NCI-H82 treated with DMSO at 0.1 percent for 48 hours (cell line): ENCODE data around the gene TTC39B.

ENCODE experiments used
- DNase-seq: peaks from one replicate; lab custom pipeline; 2025; ENCODE audit not compliant: unreplicated experiment; lab: John Stamatoyannopoulos, UW

Gene TTC39B

DNA sequence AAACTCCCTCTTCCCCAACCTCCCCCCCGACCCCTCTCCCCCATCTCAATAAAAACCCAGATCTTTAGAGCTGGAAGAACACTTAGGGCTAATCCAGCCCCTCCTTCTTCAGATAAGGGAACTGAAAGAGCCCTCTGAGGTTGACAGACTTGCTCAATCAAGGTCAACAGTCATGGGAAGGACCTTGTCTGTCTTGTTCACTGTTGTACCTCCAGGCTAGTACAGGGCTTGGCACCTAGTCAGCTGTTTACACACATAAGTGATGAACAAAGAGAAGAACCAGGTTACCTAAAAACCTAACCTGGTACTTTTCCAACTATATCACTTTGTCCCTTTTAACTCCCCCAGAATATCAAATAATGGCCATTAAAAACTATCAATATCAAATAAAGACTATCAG lies 2.4 kb downstream of the TTC39B start:
- no peak for DNase-seq

GRCh38 chr9:15300218-15300617 lies 6.8 kb downstream of the TTC39B start:
- no peak for DNase-seq

DNA sequence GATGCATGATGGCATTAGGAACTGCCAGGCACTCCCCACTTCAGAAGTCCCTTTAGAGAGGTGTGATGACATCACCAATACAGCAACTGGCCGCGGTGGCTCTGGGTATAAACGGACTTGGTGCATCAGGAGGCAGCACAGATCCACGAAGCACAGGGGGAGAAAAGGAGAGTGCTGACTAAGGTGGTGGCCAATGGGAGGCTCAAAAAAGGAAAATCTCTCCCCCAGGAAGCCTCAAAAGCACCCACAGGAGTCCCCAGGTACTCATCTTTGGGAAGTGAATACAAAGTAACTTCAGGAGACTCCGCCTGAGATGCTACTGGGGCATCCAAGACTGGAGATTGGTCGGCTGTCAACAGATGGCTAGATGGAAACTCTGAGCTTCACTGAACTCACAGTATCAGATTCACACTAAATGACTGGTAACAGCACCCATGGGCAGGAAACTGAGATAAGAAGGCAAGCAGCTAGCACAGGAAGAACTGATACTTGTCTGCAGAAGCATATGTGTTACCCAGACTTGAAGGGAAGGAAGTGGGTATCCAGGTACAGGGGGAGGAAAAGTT lies 7.6 kb downstream of the TTC39B start:
- DNase-seq = no peak

- DNase-seq = no peak
Observed at GRCh38 chr9:15298362-15298761, 8.7 kb downstream of the TTC39B start.

- DNase-seq = no peak
Observed at GRCh38 chr9:15295761-15296405, 11.1 kb downstream of the TTC39B start.

DNA sequence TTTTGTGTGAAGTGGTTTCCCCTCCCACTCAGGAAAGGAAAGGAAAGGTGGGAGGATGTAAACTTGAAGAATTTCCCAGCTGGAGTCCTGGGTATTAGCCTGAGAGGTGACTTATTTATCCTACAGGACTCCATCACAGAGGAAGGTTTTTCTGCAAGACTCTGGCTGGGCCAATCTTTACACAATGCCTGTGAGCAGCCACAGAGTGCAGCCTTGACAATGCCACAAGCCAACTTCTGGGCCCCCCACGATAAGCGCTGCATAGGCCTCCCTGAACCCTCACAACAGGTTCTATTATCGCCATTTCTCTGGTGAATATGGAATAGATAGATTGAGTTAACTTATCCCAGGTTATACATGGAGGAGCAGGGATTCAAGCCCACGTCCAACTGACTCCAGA lies 12.4 kb downstream of the TTC39B start:
- no peak for DNase-seq

DNA sequence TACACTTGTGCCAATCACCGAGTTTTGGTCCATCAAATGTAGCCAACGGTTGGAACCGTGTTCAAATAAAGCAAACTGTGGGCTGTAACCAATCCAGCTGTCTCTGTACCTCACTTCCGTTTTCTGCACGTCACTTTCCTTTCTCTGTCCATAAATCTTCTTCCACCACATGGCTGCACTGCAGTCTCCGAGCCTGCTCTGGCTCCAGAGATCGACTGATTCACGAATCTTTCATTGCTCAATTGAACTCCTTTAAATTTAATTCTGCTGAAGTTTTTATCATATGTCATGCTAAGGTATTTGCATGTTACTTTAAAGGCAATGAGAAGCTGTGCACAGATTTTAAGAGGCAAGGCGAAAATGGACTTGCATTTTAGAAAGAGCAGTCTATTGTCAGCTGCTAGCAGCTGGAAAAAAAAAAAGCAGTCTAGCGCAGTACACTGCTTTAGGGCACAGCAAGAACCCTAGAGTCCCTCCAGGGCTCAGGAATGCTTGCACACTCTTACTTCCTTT lies 13.2 kb downstream of the TTC39B start:
- no peak for DNase-seq

- DNase-seq = no peak
Observed at GRCh38 chr9:15293084-15293483, 13.9 kb downstream of the TTC39B start.

DNA sequence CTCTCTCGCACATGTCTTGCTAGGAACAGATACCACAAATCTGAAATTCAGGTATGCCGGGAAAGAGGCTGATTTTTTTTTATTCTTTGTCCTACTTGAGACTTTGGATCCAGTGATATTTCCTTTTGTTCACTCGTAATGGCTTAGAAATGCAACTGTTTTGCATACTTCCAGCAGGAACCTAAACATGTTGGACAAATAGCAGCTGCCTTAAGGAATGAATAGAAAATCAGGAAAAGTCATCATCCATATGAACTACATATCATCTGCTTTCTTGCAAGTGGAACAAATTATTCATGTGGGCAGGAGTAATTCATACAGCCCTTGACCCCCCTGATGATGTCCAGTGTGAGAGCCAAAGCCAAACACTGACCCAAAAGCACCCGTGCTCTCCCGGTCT lies 17.4 kb downstream of the TTC39B start:
- no peak for DNase-seq

- DNase-seq = no peak
Observed at GRCh38 chr9:15287309-15287708, 19.7 kb downstream of the TTC39B start.

GRCh38 chr9:15286161-15286821 lies 20.7 kb downstream of the TTC39B start:
- DNase-seq = no peak

GRCh38 chr9:15282567-15283285 lies 24.3 kb downstream of the TTC39B start:
- no peak for DNase-seq

- DNase-seq = no peak
Observed at GRCh38 chr9:15280647-15281046, 26.4 kb downstream of the TTC39B start.

DNA sequence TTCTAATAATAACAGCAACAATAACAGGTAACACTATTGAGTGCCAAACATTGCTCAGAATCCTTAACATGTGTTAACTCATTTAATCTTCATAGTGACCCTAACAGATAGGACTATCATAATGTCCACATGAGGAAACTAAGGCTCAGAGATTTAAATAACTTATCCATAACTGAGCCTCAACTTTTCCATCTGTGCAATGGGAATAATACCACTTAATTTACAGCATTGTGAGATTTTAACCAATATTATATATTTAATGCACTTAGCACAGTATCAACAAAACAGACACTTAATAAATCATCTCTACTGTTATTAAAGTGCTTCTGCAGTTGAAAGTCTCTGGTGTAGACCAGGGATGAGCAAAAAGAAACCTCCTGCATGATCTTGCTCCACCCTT lies 28.2 kb downstream of the TTC39B start:
- no peak for DNase-seq

DNA sequence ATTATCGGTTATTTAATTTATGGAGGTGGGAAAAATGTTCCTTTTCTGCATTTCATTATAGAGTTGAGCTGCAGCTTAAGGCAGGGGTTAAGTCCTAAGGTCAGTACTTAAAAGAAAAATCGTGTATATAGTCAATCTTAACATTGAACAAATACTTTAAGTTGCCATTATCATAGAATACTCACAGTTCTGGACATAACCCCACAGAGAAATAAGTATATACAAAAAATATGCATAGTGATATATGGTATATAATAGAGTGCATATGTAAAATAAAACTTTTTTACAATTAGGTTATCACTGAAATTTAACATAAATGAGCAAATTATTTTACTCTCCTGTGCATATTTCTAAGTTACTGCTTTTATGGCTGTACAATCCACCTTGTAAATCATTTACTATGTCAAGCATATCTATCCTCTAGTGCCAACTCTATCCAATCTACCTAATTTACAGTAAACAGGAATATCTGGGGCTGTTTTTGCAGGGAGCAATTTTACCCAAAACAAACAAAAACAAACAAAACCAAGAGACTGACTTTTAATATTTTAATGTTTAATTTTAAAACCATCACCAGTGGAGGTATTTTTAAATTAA lies 28.8 kb downstream of the TTC39B start:
- DNase-seq = no peak

GRCh38 chr9:15277400-15278090 lies 29.5 kb downstream of the TTC39B start:
- no peak for DNase-seq

- no peak for DNase-seq
Observed at GRCh38 chr9:15276328-15276938, 30.6 kb downstream of the TTC39B start.

DNA sequence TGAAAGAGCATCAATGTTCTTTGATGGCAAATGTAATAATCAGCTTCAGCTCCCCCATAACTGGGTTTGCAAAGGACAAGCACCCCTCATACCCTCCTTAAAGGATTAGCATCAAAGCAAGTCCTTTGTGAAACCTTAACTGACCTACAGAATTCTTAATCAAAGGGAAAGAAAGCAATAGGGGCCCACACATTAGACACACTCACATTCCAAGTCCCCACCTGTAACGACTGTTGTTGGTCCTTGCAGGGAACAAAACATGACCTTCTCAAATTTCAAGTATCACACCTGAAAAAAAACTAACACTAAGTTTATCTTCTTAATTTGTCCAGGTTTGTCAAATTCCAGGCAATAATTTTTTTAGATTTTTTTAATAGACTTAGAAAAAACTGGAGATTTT lies 32.6 kb downstream of the TTC39B start:
- no peak for DNase-seq

- no peak for DNase-seq
Observed at GRCh38 chr9:15272377-15272928, 34.6 kb downstream of the TTC39B start.

DNA sequence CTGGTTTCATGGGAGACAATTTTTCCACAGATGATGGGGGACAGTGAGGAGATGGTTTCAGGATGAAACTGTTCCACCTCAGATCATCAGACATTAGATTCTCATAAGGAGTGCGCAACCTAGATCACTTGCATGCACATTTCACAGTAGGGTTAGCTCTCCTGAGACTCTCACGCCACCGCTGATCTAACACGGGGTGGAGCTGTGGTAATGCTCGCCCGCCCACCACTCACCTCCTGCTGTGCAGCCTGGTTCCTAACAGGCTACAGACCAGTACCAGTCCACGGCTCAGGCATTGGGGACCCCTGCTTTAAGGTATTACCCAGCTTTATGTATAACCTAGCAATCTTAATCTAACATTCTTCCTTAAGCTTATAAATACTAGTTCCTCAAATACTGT lies 35.6 kb downstream of the TTC39B start:
- no peak for DNase-seq
